NCI-H1694 treated with DMSO at 0.1 percent for 48 hours (cell line): ENCODE results near the gene FAM13A.
"Not testable (repeated sequence)": the region's sequence is repeated elsewhere in the genome, so short reads cannot be mapped to it uniquely, and the experiment has no call there.

Experiments
- DNase-seq: peaks from one replicate; lab custom pipeline; 2025; lab: John Stamatoyannopoulos, UW

FAM13A gene

DNA sequence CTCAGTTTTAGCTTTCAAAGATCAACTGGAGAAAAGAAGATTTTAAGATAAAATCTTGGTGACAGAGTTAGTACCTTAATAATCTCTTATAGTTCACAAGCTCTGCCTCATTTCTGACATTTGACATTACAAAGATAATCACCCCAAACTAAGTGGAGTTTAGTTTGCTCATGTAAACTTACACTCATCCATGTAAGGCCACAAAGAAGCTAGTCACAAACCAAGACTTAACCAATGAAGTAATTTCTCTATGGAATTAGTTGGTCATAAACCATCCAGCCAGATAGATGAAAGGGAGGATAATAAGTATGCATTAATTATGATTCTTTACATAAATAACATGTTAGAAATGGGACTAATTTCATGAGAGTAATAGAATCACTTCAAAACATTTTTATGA is 159.2 kb downstream of the FAM13A start:
- DNase-seq = no peak

DNA sequence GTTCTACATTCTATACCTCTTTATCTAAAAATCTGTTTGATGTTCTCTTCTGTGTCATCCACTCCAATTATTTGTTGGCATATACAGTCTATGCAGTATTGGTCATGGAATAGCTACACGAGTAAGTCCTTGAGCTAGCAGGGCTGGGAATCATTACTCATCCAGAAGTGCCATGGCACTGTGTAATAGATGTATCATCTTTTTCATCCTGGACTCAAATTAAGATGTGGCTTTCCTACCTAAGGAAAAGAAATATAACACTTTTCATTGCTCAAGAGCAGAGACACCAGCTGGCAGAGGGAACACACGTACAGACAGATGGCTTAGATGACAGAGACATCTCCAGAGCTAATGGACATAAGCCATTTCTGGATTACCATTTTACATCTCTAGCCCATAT is 159.8 kb downstream of the FAM13A start:
- DNase-seq = no peak

DNA sequence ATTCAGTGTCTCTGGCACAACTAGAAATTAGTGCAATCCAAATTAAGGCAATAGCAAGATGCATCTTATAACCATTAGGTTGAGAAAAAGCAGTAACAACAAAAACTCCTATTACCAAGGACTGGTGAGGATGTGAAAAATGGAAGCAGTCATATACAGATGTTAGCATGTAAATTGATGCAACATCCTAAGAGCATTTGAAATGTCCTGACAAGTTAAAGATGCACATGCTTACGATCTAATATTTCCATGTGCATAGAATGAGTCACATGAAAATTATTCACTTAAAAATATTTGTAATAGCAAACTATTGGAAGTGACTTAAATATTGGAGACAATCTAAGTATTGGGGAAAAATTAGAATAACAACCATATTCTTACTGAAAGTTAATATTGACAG is 163.0 kb downstream of the FAM13A start:
- DNase-seq = no peak

DNA sequence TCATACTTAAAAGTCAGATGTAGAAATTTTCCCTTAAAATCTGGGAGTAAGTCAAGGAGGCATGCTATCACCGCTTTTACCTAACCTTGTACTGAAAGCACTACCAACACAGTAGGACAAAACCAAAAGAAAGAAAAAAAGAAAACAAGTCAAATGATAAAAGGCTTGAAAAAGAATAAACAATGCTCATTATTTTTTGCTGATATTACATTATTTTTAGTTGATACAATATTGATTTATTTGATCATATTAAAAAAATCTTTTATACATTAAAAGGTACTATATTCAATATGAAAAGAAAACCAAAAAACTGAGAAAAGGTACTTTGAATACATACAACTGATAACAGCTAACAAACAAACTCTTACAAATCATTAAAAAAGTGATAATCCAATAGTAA is 164.3 kb downstream of the FAM13A start:
- no peak for DNase-seq

DNA sequence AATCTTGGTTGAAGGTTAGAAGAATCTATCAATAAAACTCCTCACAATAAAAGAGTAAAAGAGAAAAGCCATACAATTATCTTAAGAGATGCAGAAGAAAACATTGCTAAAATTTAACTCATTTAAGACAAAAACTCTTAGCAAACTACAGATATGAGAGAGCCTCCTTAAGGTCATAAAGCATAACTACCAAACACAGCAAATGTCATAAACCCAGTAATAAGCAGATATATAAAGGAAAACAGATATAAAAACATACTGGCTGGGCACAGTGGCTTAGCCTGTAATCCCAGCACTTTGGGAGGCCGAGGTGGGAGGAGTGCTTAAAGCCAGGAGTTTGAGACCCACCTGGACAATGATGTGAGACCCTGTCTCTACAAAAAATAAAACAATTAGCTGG is 165.3 kb downstream of the FAM13A start:
- DNase-seq = no peak

DNA sequence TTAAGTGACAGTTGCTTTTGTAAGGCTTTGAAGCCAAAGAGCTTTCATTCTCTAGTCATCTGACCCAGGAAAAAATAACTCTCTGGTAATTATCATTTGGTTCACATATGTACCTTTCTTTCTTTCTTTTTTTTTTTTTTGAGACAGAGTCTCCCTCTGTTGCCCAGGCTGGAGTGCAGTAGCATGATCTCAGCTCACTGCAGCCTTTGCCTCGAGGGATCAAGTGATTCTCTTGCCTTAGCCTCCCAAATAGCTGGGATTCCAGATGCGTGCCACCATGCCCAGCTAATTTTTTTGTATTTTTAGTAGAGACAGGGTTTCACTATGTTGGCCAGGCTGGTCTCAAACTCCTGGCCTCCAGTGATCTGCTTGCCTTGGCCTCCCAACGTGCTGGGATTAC is 169.6 kb downstream of the FAM13A start:
- DNase-seq = not testable (repeated sequence)

DNA sequence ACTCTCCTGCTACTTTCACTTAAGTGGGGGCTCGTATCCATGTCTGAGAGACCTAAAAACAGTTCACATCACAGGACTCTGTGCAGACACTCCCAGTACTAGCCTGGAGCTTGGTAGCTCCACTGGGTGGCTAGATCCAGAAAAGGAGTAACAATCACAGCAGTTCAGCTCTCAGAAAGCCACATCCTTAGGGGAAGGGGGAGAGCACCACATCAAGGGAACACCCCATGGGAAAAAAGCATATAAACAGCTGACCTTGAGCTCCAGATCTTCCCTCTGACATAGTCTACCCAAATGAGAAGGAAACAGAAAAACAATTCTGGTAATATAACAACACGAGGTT is 175.8 kb downstream of the FAM13A start:
- DNase-seq = no peak

DNA sequence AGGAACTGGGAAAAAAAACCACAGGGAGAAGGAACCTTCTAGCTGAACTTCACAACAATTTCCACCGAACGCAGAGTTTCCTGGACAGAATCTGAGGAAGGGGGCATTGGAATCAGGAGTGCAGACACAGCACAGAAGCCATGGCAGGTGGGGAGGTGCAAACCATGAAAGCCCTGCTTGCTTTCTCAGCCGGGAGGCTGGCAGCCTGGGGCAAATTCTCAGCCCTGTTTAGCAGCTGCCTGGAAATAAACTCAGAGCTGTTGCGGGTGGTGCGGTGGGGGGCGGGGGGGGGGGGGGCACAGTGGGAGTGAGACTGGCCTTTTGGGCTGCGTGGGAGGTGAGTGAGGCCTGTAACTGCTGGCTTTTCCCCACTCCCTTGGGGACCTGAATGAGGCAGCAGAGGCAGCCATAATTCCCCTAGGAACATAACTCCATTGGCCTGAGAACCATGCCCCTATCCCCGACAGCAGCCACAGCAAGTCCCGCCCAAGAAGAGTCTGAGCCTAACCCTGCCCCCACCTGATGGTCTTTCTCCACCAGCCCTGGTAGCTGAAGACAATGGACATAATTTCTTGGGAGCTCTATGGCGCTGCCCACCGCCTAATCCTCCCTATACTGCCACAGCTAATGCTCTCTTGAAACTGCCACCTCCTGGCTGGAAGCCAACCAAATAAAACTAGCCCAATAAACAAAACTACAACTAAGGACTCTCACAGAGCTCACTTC is 176.3 kb downstream of the FAM13A start:
- DNase-seq = no peak

DNA sequence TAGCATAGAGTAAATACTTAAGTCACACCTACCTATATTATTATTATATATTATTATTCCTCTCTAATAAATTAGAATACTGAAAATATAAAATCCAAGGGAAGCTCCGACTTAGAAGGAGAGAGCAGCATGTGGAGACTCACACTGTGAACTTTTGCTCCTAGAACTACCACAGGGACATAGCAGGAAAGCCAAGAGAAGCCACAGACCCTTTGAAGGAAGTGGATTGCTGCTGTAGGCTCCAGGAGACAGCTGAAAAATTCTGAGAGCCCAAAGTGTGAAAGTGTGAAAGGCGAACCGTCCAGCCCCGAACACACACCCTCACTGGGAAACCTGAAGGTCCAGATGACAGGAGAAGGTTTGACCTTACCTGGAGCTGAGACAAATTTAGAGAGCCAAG is 177.0 kb downstream of the FAM13A start:
- no peak for DNase-seq

DNA sequence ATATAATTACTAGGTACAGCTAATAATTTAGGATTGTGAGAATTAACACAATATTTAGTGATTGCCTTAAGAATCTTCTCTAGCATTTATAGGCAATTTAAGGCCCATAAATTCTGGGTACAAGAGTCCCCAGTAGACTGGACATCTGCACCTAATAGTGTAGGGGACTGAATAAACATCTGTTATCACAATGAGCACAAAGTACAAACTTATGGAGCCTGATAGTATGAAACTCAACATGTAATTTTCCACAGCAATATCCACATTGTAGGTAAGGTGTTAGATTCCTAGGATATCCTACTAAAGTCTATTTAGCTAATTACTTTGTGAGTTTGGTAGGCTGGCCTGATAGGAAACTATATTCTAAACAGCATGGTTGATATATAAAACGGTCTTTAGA is 178.3 kb downstream of the FAM13A start:
- DNase-seq = no peak

DNA sequence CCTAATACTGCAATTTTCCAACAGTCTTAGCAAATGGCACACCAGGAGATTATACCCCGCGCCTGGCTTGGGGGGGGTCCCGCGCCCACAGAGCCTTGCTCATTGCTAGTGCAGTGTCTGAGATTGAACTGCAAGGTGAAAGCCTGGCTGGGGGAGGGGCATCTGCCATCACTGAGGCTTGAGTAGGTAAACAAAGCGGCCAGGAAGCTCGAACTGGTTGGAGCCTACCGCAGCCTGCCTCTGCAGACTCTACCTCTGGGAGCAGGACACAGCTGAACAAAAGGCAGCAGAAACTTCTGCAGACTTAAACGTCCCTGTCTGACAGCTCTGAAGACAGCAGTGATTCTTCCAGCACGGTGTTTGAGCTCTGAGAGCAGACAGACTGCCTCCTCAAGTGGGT is 186.6 kb downstream of the FAM13A start:
- no peak for DNase-seq

DNA sequence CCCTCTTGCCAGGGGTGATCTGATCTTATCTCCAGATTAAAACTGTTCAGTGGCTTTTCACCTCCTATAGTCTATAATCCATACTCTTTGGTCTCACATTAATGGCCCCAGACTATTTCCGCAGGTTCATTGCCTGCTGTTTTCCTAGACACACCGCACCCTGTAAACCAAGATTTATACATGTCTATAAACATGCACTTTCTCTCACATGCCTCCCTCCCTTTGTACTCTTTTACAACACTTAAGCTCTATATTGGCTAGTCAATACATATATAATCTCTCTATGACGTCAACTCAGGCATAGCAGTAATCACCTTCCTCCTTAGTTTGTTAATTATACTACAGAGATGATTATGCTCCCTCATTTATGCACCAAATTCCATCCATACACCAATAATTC is 188.5 kb downstream of the FAM13A start:
- no peak for DNase-seq

DNA sequence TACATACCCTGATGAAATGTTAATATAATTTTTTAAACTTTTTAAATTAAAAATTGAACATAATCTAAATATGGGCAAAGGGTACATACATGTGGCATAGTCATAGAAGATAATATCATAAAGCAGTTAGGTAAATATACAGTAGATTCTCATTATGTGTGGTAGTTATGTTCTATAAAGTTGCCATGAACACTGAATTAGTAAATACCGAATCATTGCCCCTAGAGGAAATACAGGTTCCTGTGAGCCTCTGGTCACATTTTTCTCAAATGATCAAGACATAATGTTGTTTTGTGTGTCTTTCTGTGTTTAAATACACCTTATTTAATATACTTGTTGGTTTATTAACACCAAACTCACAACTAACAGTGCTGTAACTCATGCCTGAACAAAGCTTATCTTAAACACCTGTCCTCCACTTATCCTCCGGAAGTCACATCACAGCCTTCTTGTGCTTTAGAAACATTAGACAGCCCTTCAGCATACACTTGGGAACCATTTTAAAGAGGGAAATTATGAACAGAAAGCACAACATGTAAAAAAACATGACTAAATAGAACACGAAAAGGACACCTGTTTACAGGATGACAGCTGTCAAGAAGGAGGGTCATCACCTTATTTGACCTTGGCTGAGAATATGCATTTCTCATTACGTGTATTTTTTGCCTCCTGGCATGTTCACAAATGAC is 190.0 kb downstream of the FAM13A start:
- DNase-seq = no peak

DNA sequence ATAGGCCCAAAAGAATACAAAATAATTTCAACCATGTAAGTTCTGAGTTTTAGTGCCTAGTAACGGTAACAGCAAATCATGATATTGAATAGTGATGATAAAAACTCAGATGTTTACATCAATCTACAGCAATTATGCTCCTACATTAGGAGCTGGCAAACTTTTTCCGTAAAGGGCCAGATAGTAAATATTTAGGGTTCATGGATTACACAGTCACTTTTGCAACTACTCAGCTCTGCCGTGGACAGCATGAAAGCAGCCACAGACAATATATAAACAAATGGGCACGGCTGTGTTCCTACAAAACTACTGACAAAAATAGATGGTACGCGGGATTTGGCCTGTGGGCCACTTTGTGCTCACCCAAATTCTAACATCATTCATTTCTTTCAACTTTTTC is 191.5 kb downstream of the FAM13A start:
- no peak for DNase-seq

DNA sequence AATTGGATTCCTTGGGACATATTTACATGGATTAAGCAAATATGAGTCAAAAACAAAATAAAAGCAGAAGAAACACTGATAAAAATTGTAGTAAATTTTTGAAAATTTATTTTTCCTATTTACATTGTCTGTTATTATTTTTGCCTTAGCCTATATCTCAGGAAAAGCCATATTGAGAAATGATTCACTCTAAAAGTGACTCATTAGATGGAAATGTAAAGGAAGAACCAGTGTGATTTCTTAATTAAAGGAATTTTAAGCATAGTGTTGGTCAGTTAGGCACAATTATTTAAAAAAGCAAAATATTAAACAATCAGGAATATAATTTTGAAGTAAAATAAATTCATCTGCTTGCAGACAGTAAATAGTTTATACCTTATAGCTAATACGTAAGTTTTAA is 191.9 kb downstream of the FAM13A start:
- no peak for DNase-seq

DNA sequence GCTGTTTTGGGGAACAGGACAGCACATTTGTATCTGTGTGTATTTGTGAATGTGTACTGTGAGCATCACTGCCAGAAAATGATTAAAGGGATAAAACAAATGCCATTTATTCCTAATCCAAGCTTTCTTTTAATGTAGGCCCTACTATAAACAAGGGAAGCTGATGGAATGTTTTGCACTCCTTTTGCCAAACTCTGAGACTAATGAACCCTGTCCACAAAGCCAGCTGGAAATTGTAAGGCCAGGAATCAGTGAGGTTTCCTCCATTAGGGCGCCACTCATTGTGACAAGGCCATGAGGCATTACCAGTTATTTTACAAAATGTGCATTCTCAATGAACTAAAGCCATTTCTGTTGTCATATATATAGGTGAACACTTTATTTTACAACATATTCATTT is 196.4 kb downstream of the FAM13A start:
- no peak for DNase-seq

DNA sequence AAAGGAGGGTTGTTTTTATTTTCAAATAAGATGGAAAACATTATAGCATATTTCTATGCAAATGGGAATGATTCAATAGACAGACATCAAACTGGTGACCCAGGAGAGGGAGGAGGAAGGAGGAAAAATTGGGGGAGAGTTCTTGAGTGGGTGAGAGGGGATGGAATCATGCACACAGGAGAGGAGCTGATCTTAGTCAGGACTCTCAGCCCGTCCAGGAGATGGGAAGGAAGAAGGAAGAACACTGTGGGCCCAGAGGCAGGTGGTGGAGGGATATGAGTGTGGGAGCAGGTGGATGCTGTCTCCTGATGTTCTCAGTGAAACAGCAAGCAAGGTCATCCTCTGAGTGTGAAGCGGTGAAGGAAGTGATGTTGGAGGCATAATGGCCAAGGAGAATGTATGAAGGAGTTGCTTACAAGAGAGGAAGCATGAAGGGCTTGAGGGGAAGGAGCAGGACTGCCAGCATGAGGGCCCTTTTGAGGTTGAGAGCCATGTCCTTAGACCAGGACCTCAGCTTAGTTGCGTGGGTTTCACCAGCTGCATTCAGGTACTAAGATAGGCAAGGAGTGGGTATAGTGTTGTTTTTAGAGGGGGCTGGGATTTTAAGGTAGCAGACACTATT is 197.7 kb downstream of the FAM13A start:
- no peak for DNase-seq

DNA sequence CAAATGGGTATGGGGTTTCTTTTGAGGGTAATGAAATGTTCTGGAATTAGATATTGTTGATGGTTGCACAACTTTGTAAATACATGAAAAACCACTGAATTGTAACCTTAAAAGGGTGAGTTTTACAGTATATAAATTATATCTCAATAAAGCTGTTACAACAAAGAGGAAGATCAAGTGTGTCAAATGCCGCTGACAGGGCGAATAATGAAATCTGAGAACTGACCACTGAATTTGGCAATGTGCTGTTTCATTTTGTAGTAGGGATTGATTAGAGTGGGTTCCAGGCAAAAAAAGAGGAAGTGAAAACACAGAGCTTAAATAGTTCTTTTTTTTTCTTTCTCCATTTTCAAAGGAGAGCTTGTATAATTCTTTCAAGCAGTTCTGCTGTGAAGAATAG is 198.2 kb downstream of the FAM13A start:
- no peak for DNase-seq

DNA sequence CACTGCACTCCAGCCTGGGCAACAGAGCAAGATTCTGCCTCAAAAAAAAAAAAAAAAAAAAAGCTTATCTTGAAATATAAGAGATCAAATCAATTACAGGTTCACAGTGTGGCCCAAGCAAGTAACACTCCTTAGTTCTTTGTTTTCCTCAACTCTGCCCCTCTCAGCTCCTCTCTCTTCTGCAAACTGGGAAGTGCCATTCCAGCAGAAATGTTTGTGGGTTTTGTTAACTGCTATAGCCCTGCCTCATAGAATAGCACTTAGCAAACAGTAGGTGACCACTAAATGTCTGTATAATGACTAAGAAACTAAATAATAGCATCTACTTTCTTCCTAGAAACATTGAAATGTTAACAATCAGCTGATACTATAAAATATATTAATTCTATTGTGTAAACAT is 199.4 kb downstream of the FAM13A start:
- no peak for DNase-seq

DNA sequence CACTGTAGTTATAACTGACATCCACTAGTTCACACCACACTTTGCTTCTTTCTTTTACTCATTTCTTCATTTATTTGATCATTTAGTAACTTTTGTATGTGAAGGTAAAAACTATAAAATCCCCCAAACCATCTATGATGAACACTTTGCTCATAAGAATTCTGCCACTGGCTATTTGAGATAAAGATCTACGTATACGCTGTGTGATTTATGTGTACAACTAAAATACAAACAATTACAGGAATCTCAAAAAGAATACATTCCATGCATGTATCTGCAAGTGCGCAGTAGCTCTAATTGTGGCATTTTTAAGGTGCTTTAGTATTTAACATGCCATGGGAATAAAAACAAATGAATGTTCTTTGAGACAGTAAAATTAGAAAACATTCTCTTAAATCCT is 202.5 kb downstream of the FAM13A start:
- no peak for DNase-seq

DNA sequence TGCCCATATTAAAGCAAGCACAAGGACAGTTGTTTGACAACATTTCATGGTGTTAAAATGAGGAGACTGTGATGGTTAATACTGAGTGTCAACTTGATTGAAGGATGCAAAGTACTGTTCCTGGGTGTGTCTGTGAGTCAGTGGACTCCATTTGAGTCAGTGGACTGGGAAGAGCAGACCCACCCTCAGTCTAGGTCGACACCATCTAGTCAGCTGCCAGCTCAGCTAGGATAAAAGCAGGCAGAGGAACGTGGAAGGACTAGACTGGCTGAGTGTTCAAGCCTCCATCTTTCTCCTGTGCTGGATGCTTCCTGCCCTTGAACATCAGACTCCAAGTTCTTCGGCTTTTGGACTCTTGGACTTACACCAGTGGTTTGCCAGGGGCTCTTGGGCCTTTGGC is 203.4 kb downstream of the FAM13A start:
- DNase-seq = not testable (repeated sequence)

DNA sequence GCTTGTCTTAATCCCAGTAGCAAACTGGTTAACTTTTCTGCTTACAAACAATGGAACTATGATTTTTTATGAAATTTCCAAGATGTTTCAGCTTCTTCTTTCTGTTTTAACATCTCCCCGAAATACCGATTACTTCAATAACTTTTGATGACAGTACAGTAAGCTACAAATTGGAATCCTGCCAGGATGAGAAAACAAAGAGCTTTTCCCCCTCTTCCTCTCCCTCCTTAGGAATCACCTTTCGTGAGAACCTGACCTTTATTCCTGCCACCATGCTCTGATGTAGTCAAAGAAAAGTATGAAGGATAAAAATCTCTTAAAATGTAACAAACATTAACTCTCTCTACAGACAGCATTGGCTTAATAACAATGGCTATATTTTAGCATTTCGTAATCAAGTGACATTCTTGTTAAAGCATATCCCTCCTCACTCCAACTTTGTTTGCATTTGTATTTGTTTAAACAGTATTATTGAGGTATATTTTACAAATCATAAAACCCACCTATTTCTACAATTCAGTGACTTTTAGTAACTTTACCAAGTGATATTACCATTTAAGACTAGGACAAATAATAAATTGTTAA is 210.7 kb downstream of the FAM13A start:
- DNase-seq = no peak

DNA sequence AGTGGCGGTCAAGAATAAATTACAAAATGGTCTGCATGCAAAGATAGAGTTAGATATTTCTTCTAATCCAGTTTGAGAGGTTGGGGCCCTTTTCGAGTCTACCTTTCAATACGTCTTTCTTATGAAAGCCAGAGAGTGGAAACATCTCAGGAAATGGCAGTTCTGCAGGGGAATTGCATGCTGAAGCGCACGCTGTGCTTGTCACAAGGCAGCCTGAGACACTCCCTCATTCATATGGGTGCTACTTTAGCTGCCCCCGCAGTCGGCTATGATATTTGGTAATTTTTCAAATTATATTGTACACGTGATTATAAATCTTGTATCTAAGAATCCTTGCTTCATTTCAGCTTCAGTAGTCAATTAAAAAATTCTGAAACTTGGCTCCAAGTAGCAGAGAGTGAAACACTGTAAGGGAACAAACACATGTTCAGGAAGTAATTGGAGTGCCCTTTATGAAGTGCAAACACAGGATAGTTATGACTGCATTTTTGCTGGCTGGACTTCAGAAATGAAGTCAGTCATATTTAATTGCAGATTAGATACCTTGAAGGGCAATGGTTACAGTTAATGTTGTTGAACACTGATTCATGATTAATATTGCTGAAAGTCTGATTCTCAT is 213.8 kb downstream of the FAM13A start:
- no peak for DNase-seq
